HepG2 (cell line): ENCODE data around the gene CFAP69. TPM values are rescaled to one million over a fixed set of nuclear protein-coding genes. Genes with fewer than 3 reads are reported as not detected.

ENCODE experiments used
- GPBP1L1 ChIP-seq: sonication (generic); formaldehyde crosslinking; IDR thresholded peaks from 2 replicates; pipeline ENCODE4 v1.5.0; 2020; ENCODE audit warnings: mild to moderate bottlenecking, missing genetic modification reagents
- HINFP ChIP-seq: sonication (generic); formaldehyde crosslinking; IDR thresholded peaks from 2 replicates; pipeline ENCODE4 v1.4.0; 2020; ENCODE audit warnings: low read depth, mild to moderate bottlenecking, missing genetic modification reagents
- HNRNPK ChIP-seq: fragments of 200-400 bp; formaldehyde crosslinking; IDR thresholded peaks from 2 replicates; pipeline ENCODE4 v1.6.1; 2018; ENCODE audit warnings: low read length, low read depth, moderate library complexity, mild to moderate bottlenecking; ENCODE audit not compliant: poor library complexity, severe bottlenecking
- KAT8 ChIP-seq: IDR thresholded peaks from 2 replicates; pipeline ENCODE4 v1.6.1; 2016; ENCODE audit warnings: missing genetic modification reagents, missing compliant biosample characterization
- KDM2A ChIP-seq: sonication (generic); formaldehyde crosslinking; IDR thresholded peaks from 2 replicates; pipeline ENCODE4 v1.4.0; 2020; ENCODE audit warnings: low read depth, missing genetic modification reagents, borderline replicate concordance
- KLF9 ChIP-seq: IDR thresholded peaks from 2 replicates; pipeline ENCODE4 v1.6.1; 2016; ENCODE audit warnings: low read depth
- MXD4 ChIP-seq: IDR thresholded peaks from 2 replicates; pipeline ENCODE4 v1.6.1; 2016; ENCODE audit warnings: mild to moderate bottlenecking, missing biosample characterization, missing genetic modification reagents
- NFATC3 ChIP-seq: sonication (generic); formaldehyde crosslinking; IDR thresholded peaks from 2 replicates; pipeline ENCODE4 v1.5.1; 2020; ENCODE audit warnings: mild to moderate bottlenecking, missing genetic modification reagents
- NRL ChIP-seq: sonication (generic); formaldehyde crosslinking; IDR thresholded peaks from 2 replicates; pipeline ENCODE4 v1.5.0; 2020; ENCODE audit warnings: missing genetic modification reagents, mild to moderate bottlenecking, moderate library complexity, borderline replicate concordance
- PCBP2 ChIP-seq: fragments of 200-400 bp; formaldehyde crosslinking; optimal IDR thresholded peaks from 2 replicates; pipeline ENCODE3; 2018; ENCODE audit warnings: low read length, low read depth; ENCODE audit not compliant: poor library complexity, severe bottlenecking
- SIX4 ChIP-seq: sonication (generic); formaldehyde crosslinking; IDR thresholded peaks from 2 replicates; pipeline ENCODE4 v1.4.0; 2020; ENCODE audit warnings: missing genetic modification reagents
- SMC3 ChIP-seq: IDR thresholded peaks from 2 replicates; pipeline ENCODE4 v1.6.1; 2011; ENCODE audit warnings: low read length, improper control_type of control experiment
- SP4 ChIP-seq: sonication (generic); formaldehyde crosslinking; IDR thresholded peaks from 2 replicates; pipeline ENCODE4 v1.8.1; 2023; ENCODE audit warnings: mild to moderate bottlenecking, missing genetic modification reagents
- TBX2 ChIP-seq: sonication (generic); formaldehyde crosslinking; IDR thresholded peaks from 2 replicates; pipeline ENCODE4 v1.5.0; 2020; ENCODE audit warnings: missing genetic modification reagents, mild to moderate bottlenecking, borderline replicate concordance
- TFDP2 ChIP-seq: sonication (generic); formaldehyde crosslinking; IDR thresholded peaks from 2 replicates; pipeline ENCODE4 v1.4.0; 2020; ENCODE audit warnings: missing genetic modification reagents
- ZNF383 ChIP-seq: sonication (generic); formaldehyde crosslinking; IDR thresholded peaks from 2 replicates; pipeline ENCODE4 v1.4.0; 2020; ENCODE audit warnings: missing genetic modification reagents, mild to moderate bottlenecking, borderline replicate concordance
- ZNF574 ChIP-seq: sonication (generic); formaldehyde crosslinking; IDR thresholded peaks from 2 replicates; pipeline ENCODE4 v1.4.0; 2020; ENCODE audit warnings: missing genetic modification reagents
- ZNF7 ChIP-seq: IDR thresholded peaks from 2 replicates; pipeline ENCODE4 v1.6.1; 2016; ENCODE audit warnings: missing biosample characterization, missing genetic modification reagents
- ZNF777 ChIP-seq: sonication (generic); formaldehyde crosslinking; IDR thresholded peaks from 2 replicates; pipeline ENCODE4 v1.4.0; 2020; ENCODE audit warnings: missing genetic modification reagents
- ZNF780A ChIP-seq: sonication (generic); formaldehyde crosslinking; IDR thresholded peaks from 2 replicates; pipeline ENCODE4 v1.8.0; 2022; ENCODE audit warnings: mild to moderate bottlenecking, missing genetic modification reagents, moderate library complexity
- ZNF792 ChIP-seq: IDR thresholded peaks from 2 replicates; pipeline ENCODE4 v1.6.1; 2016
- polyA plus RNA-seq, 8 experiments: library from polyadenylated mRNA; depleted of rRNA in 3 of 8; stranded (reverse) in 7 of 8; unstranded in 1 of 8; fragments of >200 nt; fragmentation: Illumina TruSeq in 4 of 8; extraction: Trizol in 4 of 8; gene quantifications; 2 replicates each; pipeline versions ENCODE4 v1.2.1 to v1.2.3, GENCODE V29; 2011 to 2016; ENCODE audit warnings: low read depth in 4 of 8, missing spikeins in 1 of 8, mixed read lengths in 1 of 8; ENCODE audit not compliant: insufficient read depth in 1 of 8
- total RNA-seq, 5 experiments: library from RNA; depleted of rRNA; stranded (reverse); fragments of >200 nt; fragmentation: Illumina TruSeq; extraction: Trizol; gene quantifications; 2 replicates each; pipeline ENCODE4 v1.2.3, GENCODE V29; 2016; ENCODE audit warnings: low read depth in 1 of 5

CFAP69 gene
- total and polyA plus RNA-seq, 2 of the 13 experiments (the other 11 are each of a cell fraction or from before 2014, with no cell fraction given) = 2.2 to 4.0 TPM

GRCh38 chr7:90244909-90245851 is at the start of gene CFAP69 (continued):
- TF ChIP-seq KLF9 = peak; percentile 73; the same call in 1 of the 2 replicates
- peak; percentile 91 for TF ChIP-seq KAT8 (CRISPR knock-in tag)
- peak; percentile 76 for TF ChIP-seq ZNF574 (CRISPR knock-in tag)
- TF ChIP-seq HNRNPK = no peak
- TF ChIP-seq SP4 (CRISPR knock-in tag) = peak; percentile 78
- peak; percentile 87; the same call in 1 of the 2 replicates for TF ChIP-seq NFATC3 (CRISPR knock-in tag)
- TF ChIP-seq NRL (CRISPR knock-in tag) = peak; percentile 36; the same call in 1 of the 2 replicates
- TF ChIP-seq TBX2 = peak; percentile 72; the same call in 1 of the 2 replicates
- peak; percentile 48; the same call in 1 of the 2 replicates for TF ChIP-seq ZNF792
- peak; percentile 37; the same call in 1 of the 2 replicates for TF ChIP-seq TFDP2 (CRISPR knock-in tag)
- TF ChIP-seq ZNF383 (CRISPR knock-in tag) = 0 out of 2 replicates have a peak, but pooled peaks have one; percentile 28
- no peak for TF ChIP-seq ZNF780A
- TF ChIP-seq GPBP1L1 (CRISPR knock-in tag) = no peak
- no peak for TF ChIP-seq SMC3
- TF ChIP-seq KDM2A (CRISPR knock-in tag) = peak; percentile 96
- no peak for TF ChIP-seq ZNF7 (CRISPR knock-in tag)
- TF ChIP-seq PCBP2 = no peak
- TF ChIP-seq ZNF777 = peak; percentile 21; the same call in 1 of the 2 replicates
- peak; percentile 90 for TF ChIP-seq MXD4 (CRISPR knock-in tag)
- no peak for TF ChIP-seq SIX4 (CRISPR knock-in tag)
- peak; percentile 66; the same call in 1 of the 2 replicates for TF ChIP-seq HINFP
